Thyroid gland (tissue), 4 donors: Measurements from ENCODE around the gene MIB1.
A peak's percentile ranks its signal among the peaks of the same experiment; 100 is the strongest.

Experiments used
- CTCF ChIP-seq, 6 experiments: fragments of 200-600 bp in 3 of 6; fragments of 450-650 bp in 3 of 6; sonication (generic) in 3 of 6; IDR thresholded peaks; one replicate each; pipeline ENCODE4 v1.5.1; 2016 to 2019; ENCODE audit warnings: antibody characterized with exemption in 6 of 6, mild to moderate bottlenecking in 2 of 6, inconsistent platforms in 1 of 6, moderate library complexity in 1 of 6
- POLR2A ChIP-seq, 2 donors: fragments of 450-650 bp; IDR thresholded peaks; one replicate each; pipeline ENCODE4 v1.6.1; 2017; ENCODE audit warnings: antibody characterized with exemption in 2 of 2, mild to moderate bottlenecking in 2 of 2, moderate library complexity in 1 of 2

GRCh38 chr18:21831413-21831831, 90.8 kb downstream of the MIB1 start:
- TF ChIP-seq CTCF (IDR thresholded peaks at IDR 0.05) = peak in 1 of 6 experiments; percentile 3
- TF ChIP-seq POLR2A (IDR thresholded peaks at IDR 0.05) = peak in 1 of 2 donors; percentile 45
